Neural progenitor cell (in vitro differentiated cells): ENCODE measurements around the gene ZMIZ1. TPM values are rescaled to one million over a fixed set of nuclear protein-coding genes. Genes with fewer than 3 reads are reported as not detected.

Experiments
- DNase-seq: peaks from one replicate; pipeline ENCODE4 v3.0.0-alpha.2; 2016; ENCODE audit warnings: low spot score
- H2AFZ ChIP-seq: fragments of 200-600 bp; sonication (generic); replicated peaks from 2 replicates; pipeline ENCODE4 v1.6.1; 2016; ENCODE audit warnings: antibody characterized with exemption
- H3F3A ChIP-seq: fragments of 200-600 bp; sonication (generic); 2 replicates; pipeline ENCODE4 v1.6.1; 2016; ENCODE audit warnings: antibody characterized with exemption, low read depth
- H3K27ac ChIP-seq: fragments of 200-600 bp; sonication (generic); 2 replicates; pipeline ENCODE4 v1.5.1; 2016; ENCODE audit warnings: mild to moderate bottlenecking
- H3K27me3 ChIP-seq: fragments of 200-600 bp; sonication (generic); 2 replicates; pipeline ENCODE4 v1.6.1; 2016; ENCODE audit warnings: mild to moderate bottlenecking, moderate library complexity
- H3K36me3 ChIP-seq: fragments of 200-600 bp; sonication (generic); 2 replicates; pipeline ENCODE4 v1.5.1; 2016
- H3K4me1 ChIP-seq: fragments of 200-600 bp; sonication (generic); 2 replicates; pipeline ENCODE4 v1.6.1; 2016; ENCODE audit warnings: mixed run types
- H3K4me2 ChIP-seq: fragments of 200-600 bp; sonication (generic); 2 replicates; pipeline ENCODE4 v1.6.1; 2016
- H3K4me3 ChIP-seq: fragments of 200-600 bp; sonication (generic); 2 replicates; pipeline ENCODE4 v1.5.1; 2016
- H3K79me2 ChIP-seq: fragments of 200-600 bp; sonication (generic); 2 replicates; pipeline ENCODE4 v1.6.1; 2016; ENCODE audit warnings: low read depth
- H3K9ac ChIP-seq: fragments of 200-600 bp; sonication (generic); 2 replicates; pipeline ENCODE4 v1.6.1; 2016
- H3K9me3 ChIP-seq: fragments of 200-600 bp; sonication (generic); 2 replicates; pipeline ENCODE4 v1.5.1; 2016; ENCODE audit warnings: low read depth
- H4K20me1 ChIP-seq: fragments of 200-600 bp; sonication (generic); 2 replicates; pipeline ENCODE4 v1.6.1; 2016; ENCODE audit warnings: low read depth
- H3K27ac Mint-ChIP-seq: 3 replicates; pipeline ENCODE4 v1.8.0; 2021; ENCODE audit warnings: mixed read lengths
- H3K27me3 Mint-ChIP-seq: 2 replicates; pipeline ENCODE4 v1.8.0; 2022; ENCODE audit warnings: low read depth, mild to moderate bottlenecking, inconsistent platforms, moderate library complexity, mixed read lengths; ENCODE audit not compliant: insufficient read depth
- H3K36me3 Mint-ChIP-seq: 3 replicates; pipeline ENCODE4 v1.8.0; 2021; ENCODE audit warnings: mixed read lengths
- H3K4me1 Mint-ChIP-seq: 3 replicates; pipeline ENCODE4 v1.8.0; 2021; ENCODE audit warnings: mixed read lengths
- H3K4me3 Mint-ChIP-seq: 3 replicates; pipeline ENCODE4 v1.8.0; 2021; ENCODE audit warnings: mild to moderate bottlenecking, moderate library complexity, mixed read lengths
- H3K9me3 Mint-ChIP-seq: 3 replicates; pipeline ENCODE4 v1.8.0; 2020; ENCODE audit warnings: mixed read lengths
- EZH2 ChIP-seq: fragments of 200-600 bp; sonication (generic); IDR thresholded peaks from 2 replicates; pipeline ENCODE4 v1.6.1; 2017; ENCODE audit warnings: antibody characterized with exemption, mild to moderate bottlenecking, moderate library complexity
- EZH2phosphoT487 ChIP-seq: fragments of 200-600 bp; sonication (generic); IDR thresholded peaks from 2 replicates; pipeline ENCODE4 v1.6.1; 2017; ENCODE audit warnings: antibody characterized with exemption
- total RNA-seq: library from RNA; depleted of rRNA; stranded (reverse); fragments of >200 nt; gene quantifications from 2 replicates; pipeline ENCODE4 v1.2.3, GENCODE V29; 2015; ENCODE audit warnings: low replicate concordance
- TF ChIP-seq, protein P1 (sequence below): fragments of 200-600 bp; sonication (generic); IDR thresholded peaks from 2 replicates; pipeline ENCODE4 v1.5.1; 2017; ENCODE audit warnings: antibody characterized with exemption, mild to moderate bottlenecking

The ZMIZ1 gene
- total RNA-seq, 1 donor from 2014 or later, result 5.8 TPM

DNA sequence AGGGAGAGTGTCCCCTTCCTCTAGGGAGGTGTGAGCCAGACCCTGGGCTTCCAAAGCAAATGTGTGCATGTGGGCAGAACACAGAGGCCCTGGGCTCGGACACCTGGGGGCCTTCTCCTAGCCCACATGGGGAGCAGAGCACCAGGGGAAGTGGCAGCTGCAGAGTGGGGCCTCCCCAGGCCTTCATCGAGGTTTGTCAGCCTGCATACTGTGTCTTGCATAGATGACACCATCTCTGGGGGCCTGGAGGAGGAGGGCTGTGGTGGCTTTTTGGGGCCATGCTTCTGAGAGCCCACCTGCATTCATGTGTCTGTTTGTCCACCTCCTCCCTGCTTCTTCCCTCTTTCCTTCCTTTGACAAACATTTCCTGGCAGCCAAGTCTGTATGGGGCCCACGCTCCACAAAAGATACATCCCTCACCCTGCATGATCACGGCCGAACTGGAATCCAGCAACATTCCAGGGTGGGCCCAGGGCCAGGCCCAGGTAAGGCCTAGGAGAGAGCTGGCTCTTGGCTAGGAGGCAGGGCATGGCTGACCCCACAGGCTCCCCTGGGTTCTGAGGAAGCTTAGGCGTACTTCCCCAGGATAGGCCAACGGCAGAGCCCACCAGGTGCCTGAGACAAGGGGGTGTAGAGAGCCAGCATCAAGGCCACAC, 79.2 kb downstream of the ZMIZ1 start:
- peaks cover 52% of the 10 kb centered on the region for H3K4me1 Mint-ChIP-seq
- Histone ChIP-seq H3K27me3 (no peaks in the 10 kb centered on the region), H3K79me2 (peaks cover 6% of the 10 kb centered on the region), H3K27ac (no peak overlapping the region), H3K4me1 (peaks cover 51% of the 10 kb centered on the region), H3K9ac (no peak overlapping the region), H2AFZ (no peak overlapping the region), H3K4me3 (no peak overlapping the region), H3K9me3 (no peaks in the 10 kb centered on the region), H4K20me1 (peaks cover 97% of the 10 kb centered on the region), H3F3A (peaks cover 12% of the 10 kb centered on the region), H3K36me3 (no peaks in the 10 kb centered on the region), H3K4me2 (no peak overlapping the region)
- TF ChIP-seq EZH2 (no peak), EZH2phosphoT487 (no peak)
- TF ChIP-seq, protein P1, sequence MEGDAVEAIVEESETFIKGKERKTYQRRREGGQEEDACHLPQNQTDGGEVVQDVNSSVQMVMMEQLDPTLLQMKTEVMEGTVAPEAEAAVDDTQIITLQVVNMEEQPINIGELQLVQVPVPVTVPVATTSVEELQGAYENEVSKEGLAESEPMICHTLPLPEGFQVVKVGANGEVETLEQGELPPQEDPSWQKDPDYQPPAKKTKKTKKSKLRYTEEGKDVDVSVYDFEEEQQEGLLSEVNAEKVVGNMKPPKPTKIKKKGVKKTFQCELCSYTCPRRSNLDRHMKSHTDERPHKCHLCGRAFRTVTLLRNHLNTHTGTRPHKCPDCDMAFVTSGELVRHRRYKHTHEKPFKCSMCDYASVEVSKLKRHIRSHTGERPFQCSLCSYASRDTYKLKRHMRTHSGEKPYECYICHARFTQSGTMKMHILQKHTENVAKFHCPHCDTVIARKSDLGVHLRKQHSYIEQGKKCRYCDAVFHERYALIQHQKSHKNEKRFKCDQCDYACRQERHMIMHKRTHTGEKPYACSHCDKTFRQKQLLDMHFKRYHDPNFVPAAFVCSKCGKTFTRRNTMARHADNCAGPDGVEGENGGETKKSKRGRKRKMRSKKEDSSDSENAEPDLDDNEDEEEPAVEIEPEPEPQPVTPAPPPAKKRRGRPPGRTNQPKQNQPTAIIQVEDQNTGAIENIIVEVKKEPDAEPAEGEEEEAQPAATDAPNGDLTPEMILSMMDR, result no peak
- no peaks in the 10 kb centered on the region for H3K9me3 Mint-ChIP-seq
- H3K27ac Mint-ChIP-seq, result peak overlapping the region; percentile 60
- peaks cover 2% of the 10 kb centered on the region for H3K36me3 Mint-ChIP-seq
- no peak for DNase-seq
- peaks cover 5% of the 10 kb centered on the region for H3K27me3 Mint-ChIP-seq
- H3K4me3 Mint-ChIP-seq, result no peak overlapping the region

DNA sequence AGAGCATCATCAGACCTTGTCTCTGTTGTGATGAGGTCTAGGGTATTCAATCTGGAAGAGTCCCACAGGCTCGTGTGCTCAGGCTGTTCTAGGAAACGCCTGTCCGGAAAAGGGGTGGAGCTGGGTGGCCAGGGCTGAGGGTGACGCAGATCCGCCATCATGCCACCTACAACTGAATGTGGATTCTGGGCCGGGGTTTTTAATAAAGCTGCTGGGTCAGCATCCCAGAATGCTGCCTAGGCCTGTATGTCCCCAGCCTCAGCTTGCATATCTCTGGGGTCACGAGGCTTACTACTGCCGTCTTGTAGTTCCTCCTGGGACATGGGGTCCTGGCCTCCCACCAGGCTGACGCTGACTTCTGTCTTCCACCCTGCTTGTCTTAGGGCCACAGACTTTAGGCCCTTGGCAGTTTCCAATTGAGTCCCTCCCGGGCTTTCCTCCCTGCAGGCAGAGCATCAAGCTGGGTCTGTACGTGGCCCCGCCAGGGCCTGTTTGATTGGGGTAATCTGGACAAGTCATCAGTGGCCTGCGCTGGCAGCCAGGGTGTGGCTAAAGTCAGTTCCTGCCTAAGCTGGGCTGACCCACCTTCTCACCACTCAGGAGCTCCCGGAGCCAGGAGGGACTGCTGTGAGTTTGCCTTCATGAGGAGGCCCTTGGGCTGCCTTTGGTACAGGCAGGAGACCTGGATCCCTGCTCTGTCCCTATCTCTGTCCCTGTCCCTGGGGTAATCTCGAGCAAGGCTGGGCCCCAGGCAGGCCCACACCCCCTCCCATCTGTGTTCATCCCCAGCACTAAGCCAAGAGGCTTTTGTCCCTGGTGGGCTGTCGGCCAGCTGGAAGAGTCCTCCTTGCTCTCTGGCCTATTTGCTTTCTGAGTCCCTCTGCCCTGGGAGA, 79.9 kb downstream of the ZMIZ1 start:
- no peaks in the 10 kb centered on the region for H3K9me3 Mint-ChIP-seq
- H3K4me1 Mint-ChIP-seq, result peaks cover 44% of the 10 kb centered on the region
- peak overlapping the region; percentile 27 for H3K4me2 ChIP-seq
- H3K27me3 Mint-ChIP-seq, result peaks cover 5% of the 10 kb centered on the region
- H3K27ac Mint-ChIP-seq, result no peak overlapping the region
- peaks cover 11% of the 10 kb centered on the region for H3F3A ChIP-seq
- no peak overlapping the region for H3K27ac ChIP-seq
- H3K27me3 ChIP-seq, result no peaks in the 10 kb centered on the region
- TF ChIP-seq EZH2 (no peak), EZH2phosphoT487 (no peak)
- TF ChIP-seq, protein P1, result no peak
- peak; percentile 58 for DNase-seq
- H3K9me3 ChIP-seq, result no peaks in the 10 kb centered on the region
- peaks cover 6% of the 10 kb centered on the region for H3K79me2 ChIP-seq
- H3K4me3 ChIP-seq, result no peak overlapping the region
- H3K4me3 Mint-ChIP-seq, result no peak overlapping the region
- H2AFZ ChIP-seq, result no peak overlapping the region
- no peaks in the 10 kb centered on the region for H3K36me3 ChIP-seq
- H4K20me1 ChIP-seq, result peaks cover 96% of the 10 kb centered on the region
- H3K4me1 ChIP-seq, result peaks cover 47% of the 10 kb centered on the region
- H3K9ac ChIP-seq, result no peak overlapping the region
- H3K36me3 Mint-ChIP-seq, result no peaks in the 10 kb centered on the region

DNA sequence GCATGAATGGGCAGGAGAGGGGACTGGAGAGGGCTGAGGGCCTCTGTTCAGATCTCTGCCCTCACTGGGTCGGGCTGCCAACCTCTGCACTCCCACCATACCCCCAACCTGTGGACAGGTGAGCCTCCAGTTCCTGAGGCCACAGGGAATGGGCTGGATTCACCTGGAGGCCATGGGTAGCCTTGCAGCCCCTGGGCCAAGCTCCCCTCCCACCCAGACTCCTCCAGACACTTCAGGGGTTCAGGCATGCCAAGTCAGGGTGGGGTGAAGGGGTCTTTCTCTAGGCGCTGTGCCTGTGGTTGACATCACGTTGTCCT, 80.5 kb downstream of the ZMIZ1 start:
- Mint-ChIP-seq H3K36me3 (no peaks in the 10 kb centered on the region), H3K27ac (no peak overlapping the region), H3K27me3 (peaks cover 5% of the 10 kb centered on the region), H3K4me3 (no peak overlapping the region), H3K9me3 (no peaks in the 10 kb centered on the region), H3K4me1 (peaks cover 43% of the 10 kb centered on the region)
- Histone ChIP-seq H3K36me3 (no peaks in the 10 kb centered on the region), H3K79me2 (peaks cover 5% of the 10 kb centered on the region), H3K27ac (no peak overlapping the region), H3K4me2 (peak overlapping the region; percentile 27), H3F3A (peaks cover 5% of the 10 kb centered on the region), H3K9me3 (no peaks in the 10 kb centered on the region), H4K20me1 (peaks cover 90% of the 10 kb centered on the region), H2AFZ (no peak overlapping the region), H3K27me3 (no peaks in the 10 kb centered on the region), H3K4me3 (no peak overlapping the region), H3K9ac (no peak overlapping the region), H3K4me1 (peaks cover 41% of the 10 kb centered on the region)
- no peak for DNase-seq
- TF ChIP-seq, protein P1, result no peak
- no peak for TF ChIP-seq EZH2phosphoT487
- no peak for TF ChIP-seq EZH2
